ENCODE measurements around the gene SLC25A29. TPM values are rescaled to one million over a fixed set of nuclear protein-coding genes. Genes with fewer than 3 reads are reported as not detected.

SLC25A29 gene
- total and polyA plus RNA-seq, 2 of the 4 experiments (the other 2 are of a cell fraction): 6.5 to 37.7 TPM

DNA sequence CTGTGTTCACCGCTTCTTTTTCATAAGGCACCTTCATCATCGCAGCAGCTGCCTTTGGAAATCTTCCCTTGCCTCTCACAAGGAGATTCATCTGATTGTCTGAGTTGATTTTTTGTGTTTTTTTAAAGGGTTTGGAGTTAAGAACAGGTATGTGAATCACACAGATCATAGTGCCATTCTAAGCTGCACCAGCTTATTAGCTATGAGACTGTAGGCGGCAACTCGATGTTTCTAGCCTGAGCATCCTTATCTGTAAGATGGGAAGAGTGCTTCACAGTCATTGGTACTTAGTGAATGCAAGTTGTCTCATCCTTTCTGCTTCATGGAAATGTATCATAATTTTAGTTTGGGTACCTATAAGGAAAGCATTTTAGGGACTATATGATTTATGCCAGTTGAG is 32.0 kb downstream of the SLC25A29 start:
- Histone ChIP-seq H2AK9ac (replicated peaks; ENCODE audit: low read depth, low read length, poor library complexity) (no peak overlapping the region), H3K27ac (ENCODE audit: insufficient read depth, low read length) (no peak overlapping the region), H4K8ac (ENCODE audit: low read depth in 2 of 2, low read length in 2 of 2) (no peak overlapping the region), H3K4me2 (ENCODE audit: low read depth, low read length) (no peak overlapping the region), H2BK120ac (ENCODE audit: low read depth, low read length) (no peak overlapping the region), H3K23ac (ENCODE audit: low read depth, low read length) (no peak overlapping the region), H2BK5ac (ENCODE audit: low read depth, low read length, poor library complexity, severe bottlenecking) (no peak overlapping the region), H3K9ac (ENCODE audit: low read depth, low read length) (no peak overlapping the region), H2BK15ac (ENCODE audit: low read depth, low read length) (no peak overlapping the region), H3K4me3 (ENCODE audit: insufficient read depth, low read depth, low read length) (no peak overlapping the region), H3K9me1 (ENCODE audit: insufficient read depth, low read length) (peaks cover 19% of the 10 kb centered on the region), H2AFZ (replicated peaks; ENCODE audit: low read length, poor library complexity) (no peak overlapping the region), H3K9me3 (ENCODE audit: control insufficient read depth, insufficient read depth, low read length) (no peaks in the 10 kb centered on the region), H2BK20ac (ENCODE audit: low read depth, low read length) (no peak overlapping the region), H3K14ac (replicated peaks; ENCODE audit: low read depth, low read length) (no peak overlapping the region), H3K27me3 (ENCODE audit: control insufficient read depth, insufficient read depth, low read length) (no peaks in the 10 kb centered on the region), H3K36me3 (ENCODE audit: control insufficient read depth, insufficient read depth, low read length) (peaks cover 12% of the 10 kb centered on the region), H3K4me1 (ENCODE audit: control insufficient read depth, insufficient read depth, low read length) (peaks cover 6% of the 10 kb centered on the region), H4K91ac (ENCODE audit: insufficient read depth, low read depth, low read length) (no peak overlapping the region), H3K79me1 (ENCODE audit: low read depth in 1 of 2, low read length in 2 of 2) (peaks cover 38 to 70% of the 10 kb centered on the region in 2 experiments), H4K20me1 (ENCODE audit: insufficient read depth, low read length) (peaks cover 63% of the 10 kb centered on the region), H4K5ac (ENCODE audit: low read depth, low read length) (no peak overlapping the region), H3K18ac (ENCODE audit: low read depth, low read length) (no peak overlapping the region), H2AK5ac (ENCODE audit: low read depth, low read length) (no peak overlapping the region), H3K4ac (ENCODE audit: low read depth, low read length) (no peak overlapping the region), H3K56ac (ENCODE audit: extremely low read depth, insufficient read depth, low read length) (no peak overlapping the region)
- WGBS, 2 experiments (ENCODE audit: extremely low coverage in 2 of 2, insufficient read length in 1 of 2): no CpG with 5 or more reads among the region's 4 CpGs
- intact Hi-C loops (cut with micrococcal nuclease): no loop called here
- ChIA-PET POLR2A (ENCODE audit: unreplicated experiment) (no interaction called here), CTCF (no interaction called here)
- BruUV-seq (replicated peaks): no TSS peak
- ATAC-seq (ENCODE audit: low read depth) (no peak), DNase-seq (no peak)
- TF ChIP-seq RAD21 (IDR thresholded peaks at IDR 0.05; ENCODE audit: low read length): no peak
- no peak for TF ChIP-seq MAZ (IDR thresholded peaks at IDR 0.05; ENCODE audit: borderline replicate concordance, low read depth, low read length)
- no peak for TF ChIP-seq SMC3 (IDR thresholded peaks at IDR 0.05; ENCODE audit: low read depth, low read length)
- TF ChIP-seq MAFK (IDR thresholded peaks at IDR 0.05; ENCODE audit: low read depth, low read length): no peak
- TF ChIP-seq, protein P1, sequence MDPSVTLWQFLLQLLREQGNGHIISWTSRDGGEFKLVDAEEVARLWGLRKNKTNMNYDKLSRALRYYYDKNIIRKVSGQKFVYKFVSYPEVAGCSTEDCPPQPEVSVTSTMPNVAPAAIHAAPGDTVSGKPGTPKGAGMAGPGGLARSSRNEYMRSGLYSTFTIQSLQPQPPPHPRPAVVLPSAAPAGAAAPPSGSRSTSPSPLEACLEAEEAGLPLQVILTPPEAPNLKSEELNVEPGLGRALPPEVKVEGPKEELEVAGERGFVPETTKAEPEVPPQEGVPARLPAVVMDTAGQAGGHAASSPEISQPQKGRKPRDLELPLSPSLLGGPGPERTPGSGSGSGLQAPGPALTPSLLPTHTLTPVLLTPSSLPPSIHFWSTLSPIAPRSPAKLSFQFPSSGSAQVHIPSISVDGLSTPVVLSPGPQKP (IDR thresholded peaks at IDR 0.05; ENCODE audit: borderline replicate concordance, low read depth, low read length): no peak
- no peak for TF ChIP-seq CHD1 (IDR thresholded peaks at IDR 0.05; ENCODE audit: low read depth, low read length)
- TF ChIP-seq MXI1 (IDR thresholded peaks at IDR 0.05; ENCODE audit: borderline replicate concordance, low read depth, low read length): no peak
- TF ChIP-seq, protein P2, sequence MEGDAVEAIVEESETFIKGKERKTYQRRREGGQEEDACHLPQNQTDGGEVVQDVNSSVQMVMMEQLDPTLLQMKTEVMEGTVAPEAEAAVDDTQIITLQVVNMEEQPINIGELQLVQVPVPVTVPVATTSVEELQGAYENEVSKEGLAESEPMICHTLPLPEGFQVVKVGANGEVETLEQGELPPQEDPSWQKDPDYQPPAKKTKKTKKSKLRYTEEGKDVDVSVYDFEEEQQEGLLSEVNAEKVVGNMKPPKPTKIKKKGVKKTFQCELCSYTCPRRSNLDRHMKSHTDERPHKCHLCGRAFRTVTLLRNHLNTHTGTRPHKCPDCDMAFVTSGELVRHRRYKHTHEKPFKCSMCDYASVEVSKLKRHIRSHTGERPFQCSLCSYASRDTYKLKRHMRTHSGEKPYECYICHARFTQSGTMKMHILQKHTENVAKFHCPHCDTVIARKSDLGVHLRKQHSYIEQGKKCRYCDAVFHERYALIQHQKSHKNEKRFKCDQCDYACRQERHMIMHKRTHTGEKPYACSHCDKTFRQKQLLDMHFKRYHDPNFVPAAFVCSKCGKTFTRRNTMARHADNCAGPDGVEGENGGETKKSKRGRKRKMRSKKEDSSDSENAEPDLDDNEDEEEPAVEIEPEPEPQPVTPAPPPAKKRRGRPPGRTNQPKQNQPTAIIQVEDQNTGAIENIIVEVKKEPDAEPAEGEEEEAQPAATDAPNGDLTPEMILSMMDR (conservative IDR thresholded peaks at IDR 0.05; ENCODE audit: low read depth, low read length): no peak
- no peak for TF ChIP-seq NFE2L2 (IDR thresholded peaks at IDR 0.05; ENCODE audit: low read depth, low read length)
- no peak for TF ChIP-seq CEBPB (IDR thresholded peaks at IDR 0.05; ENCODE audit: low read depth, low read length)
- TF ChIP-seq POLR2A (IDR thresholded peaks at IDR 0.05; ENCODE audit: low read depth, low read length): no peak
- TF ChIP-seq BHLHE40 (IDR thresholded peaks at IDR 0.05; ENCODE audit: low read depth, low read length): no peak
- TF ChIP-seq RCOR1 (IDR thresholded peaks at IDR 0.05; ENCODE audit: insufficient replicate concordance, low read length): no peak
- no peak for TF ChIP-seq RFX5 (IDR thresholded peaks at IDR 0.05; ENCODE audit: low read depth, low read length)
- TF ChIP-seq FOS (IDR thresholded peaks at IDR 0.05; ENCODE audit: low read depth, low read length): no peak
- TF ChIP-seq, protein P3, sequence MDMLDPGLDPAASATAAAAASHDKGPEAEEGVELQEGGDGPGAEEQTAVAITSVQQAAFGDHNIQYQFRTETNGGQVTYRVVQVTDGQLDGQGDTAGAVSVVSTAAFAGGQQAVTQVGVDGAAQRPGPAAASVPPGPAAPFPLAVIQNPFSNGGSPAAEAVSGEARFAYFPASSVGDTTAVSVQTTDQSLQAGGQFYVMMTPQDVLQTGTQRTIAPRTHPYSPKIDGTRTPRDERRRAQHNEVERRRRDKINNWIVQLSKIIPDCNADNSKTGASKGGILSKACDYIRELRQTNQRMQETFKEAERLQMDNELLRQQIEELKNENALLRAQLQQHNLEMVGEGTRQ (IDR thresholded peaks at IDR 0.05; ENCODE audit: low read depth, low read length): no peak
- in situ Hi-C loops (cut with MboI; ENCODE audit: low sequenced_read_pairs): no loop called here
- dilution Hi-C loops (cut with HindIII; ENCODE audit: low sequenced_read_pairs, unreplicated experiment): no loop called here

All from IMR-90 (cell line).